HG02678 (cell line): Measurements from ENCODE around the gene ZAR1.

Experiments
- ATAC-seq: cut with Tn5 transposase; IDR thresholded peaks from one replicate; pipeline ENCODE4 v1.9.1; 2021; ENCODE audit warnings: mild to moderate bottlenecking, moderate library complexity; ENCODE audit not compliant: unreplicated experiment

Gene ZAR1

GRCh38 chr4:48484494-48485168, 5.4 kb upstream of the ZAR1 start:
- no peak for ATAC-seq

- ATAC-seq = no peak
Measured at GRCh38 chr4:48489683-48490011, 405 bp upstream of the ZAR1 start.

- no peak for ATAC-seq
Measured at GRCh38 chr4:48490680-48491513, 845 bp downstream of the ZAR1 start.

- no peak for ATAC-seq
Measured at GRCh38 chr4:48491514-48492176, 1.6 kb downstream of the ZAR1 start.

GRCh38 chr4:48493452-48494100, 3.5 kb downstream of the ZAR1 start:
- no peak for ATAC-seq

- no peak for ATAC-seq
Measured at GRCh38 chr4:48495941-48496340, 5.9 kb downstream of the ZAR1 start.

- ATAC-seq = no peak
Measured at GRCh38 chr4:48498895-48499294, 8.8 kb downstream of the ZAR1 start.

GRCh38 chr4:48499551-48500066, 9.6 kb downstream of the ZAR1 start:
- ATAC-seq = peak; percentile 79

- no peak for ATAC-seq
Measured at GRCh38 chr4:48503233-48504025, 13.4 kb downstream of the ZAR1 start.

- ATAC-seq = no peak
Measured at GRCh38 chr4:48504026-48504330, 13.9 kb downstream of the ZAR1 start.

- ATAC-seq = no peak
Measured at GRCh38 chr4:48504352-48504751, 14.3 kb downstream of the ZAR1 start.

- no peak for ATAC-seq
Measured at GRCh38 chr4:48506716-48507115, 16.7 kb downstream of the ZAR1 start.

GRCh38 chr4:48509543-48509942, 19.5 kb downstream of the ZAR1 start:
- no peak for ATAC-seq

- no peak for ATAC-seq
Measured at GRCh38 chr4:48518143-48518542, 28.1 kb downstream of the ZAR1 start.

GRCh38 chr4:48526406-48526805, 36.4 kb downstream of the ZAR1 start:
- ATAC-seq = no peak

GRCh38 chr4:48538358-48538757, 48.3 kb downstream of the ZAR1 start:
- no peak for ATAC-seq

GRCh38 chr4:48539597-48539996, 49.5 kb downstream of the ZAR1 start:
- no peak for ATAC-seq

- ATAC-seq = no peak
Measured at GRCh38 chr4:48542888-48543287, 52.8 kb downstream of the ZAR1 start.

GRCh38 chr4:48543796-48544195, 53.7 kb downstream of the ZAR1 start:
- ATAC-seq = no peak
